WERI-Rb-1 (cell line): ENCODE measurements around the gene LFNG.

Experiments used
- DNase-seq: peaks from one replicate; pipeline ENCODE4 v3.0.0-alpha.2; 2020
- H3K27ac ChIP-seq: fragments of 250-450 bp; sonication (Bioruptor Pico); 2 replicates; pipeline ENCODE4 v1.5.1; 2020; ENCODE audit warnings: mild to moderate bottlenecking, moderate library complexity
- H3K27me3 ChIP-seq: fragments of 250-450 bp; sonication (Bioruptor Pico); 2 replicates; pipeline ENCODE4 v1.5.1; 2021; ENCODE audit warnings: mild to moderate bottlenecking, low read depth, moderate library complexity; ENCODE audit not compliant: insufficient read depth, severe bottlenecking
- H3K36me3 ChIP-seq: fragments of 250-450 bp; sonication (Bioruptor Pico); 2 replicates; pipeline ENCODE4 v1.5.1; 2020; ENCODE audit warnings: mild to moderate bottlenecking, moderate library complexity
- H3K4me3 ChIP-seq: 2 replicates; pipeline ENCODE4 v1.5.1; 2011; ENCODE audit warnings: low read depth, mild to moderate bottlenecking, control low read depth, low read length
- H3K9me3 ChIP-seq: fragments of 250-450 bp; sonication (Bioruptor Pico); 2 replicates; pipeline ENCODE4 v1.5.1; 2021; ENCODE audit warnings: mild to moderate bottlenecking, moderate library complexity; ENCODE audit not compliant: severe bottlenecking
- CTCF ChIP-seq: IDR thresholded peaks from 2 replicates; pipeline ENCODE4 v1.5.1; 2011; ENCODE audit warnings: low read depth, mild to moderate bottlenecking, control low read depth, inconsistent platforms, low read length

LFNG gene

GRCh38 chr7:2526659-2527504 lies 7.3 kb downstream of the LFNG start:
- no peaks in the 10 kb centered on the region for H3K9me3 ChIP-seq
- no peak overlapping the region for H3K4me3 ChIP-seq
- peaks cover 50% of the 10 kb centered on the region for H3K36me3 ChIP-seq
- DNase-seq: no peak
- peak overlapping the region; percentile 19 for H3K27ac ChIP-seq
- no peaks in the 10 kb centered on the region for H3K27me3 ChIP-seq
- no peak for TF ChIP-seq CTCF

- peaks cover 47% of the 10 kb centered on the region for H3K36me3 ChIP-seq
- DNase-seq: no peak
- H3K4me3 ChIP-seq: no peak overlapping the region
These were observed 8.2 kb downstream of the LFNG start for GRCh38 chr7:2527505-2528467.

GRCh38 chr7:2528481-2529095 lies 9.0 kb downstream of the LFNG start:
- Histone ChIP-seq H3K36me3 (peaks cover 45% of the 10 kb centered on the region), H3K4me3 (no peak overlapping the region), H3K27ac (no peak overlapping the region), H3K27me3 (no peaks in the 10 kb centered on the region), H3K9me3 (no peaks in the 10 kb centered on the region)
- no peak for TF ChIP-seq CTCF
- DNase-seq: no peak

More at GRCh38 chr7:2527505-2528467, 8.2 kb downstream of the LFNG start:
- no peak for TF ChIP-seq CTCF
- Histone ChIP-seq H3K9me3 (no peaks in the 10 kb centered on the region), H3K27ac (peak overlapping the region; percentile 19), H3K27me3 (no peaks in the 10 kb centered on the region)

- H3K36me3 ChIP-seq: peaks cover 44% of the 10 kb centered on the region
- no peak for DNase-seq
- no peaks in the 10 kb centered on the region for H3K27me3 ChIP-seq
- no peaks in the 10 kb centered on the region for H3K9me3 ChIP-seq
- TF ChIP-seq CTCF: no peak
- no peak overlapping the region for H3K4me3 ChIP-seq
- H3K27ac ChIP-seq: no peak overlapping the region
These were observed 9.8 kb downstream of the LFNG start for GRCh38 chr7:2529161-2530070.
